PC-3 (cell line): ENCODE data around the gene NUP93. TPM values are rescaled to one million over a fixed set of nuclear protein-coding genes. Genes with fewer than 3 reads are reported as not detected.

Experiments used
- ATAC-seq: fragments of 200-7000 bp; cut with Tn5 transposase; 2 replicates; pipeline ENCODE4 v1.9.1; 2020; ENCODE audit warnings: mild to moderate bottlenecking, moderate library complexity
- BruUV-seq: library from RNA; stranded (reverse); fragments of 400-500 nt; replicated peaks from 2 replicates; lab custom pipeline; 2021; lab: Mats Ljungman, UMichigan
- CTCF ChIA-PET: fragments of 300-600 bp; sonication (Branson Sonifier 250); formaldehyde crosslinking; loops from one replicate; lab custom pipeline; 2022; ENCODE audit warnings: antibody characterized with exemption; lab: Charles Lee
- POLR2A ChIA-PET: fragments of 300-600 bp; sonication (Branson Sonifier 250); formaldehyde crosslinking; loops from one replicate; lab custom pipeline; 2022; ENCODE audit warnings: antibody characterized with exemption; ENCODE audit not compliant: unreplicated experiment; lab: Charles Lee
- DNase-seq: peaks from one replicate; pipeline ENCODE4 v3.0.0-alpha.2; 2015
- H2AFZ ChIP-seq: fragments of 300-600 bp; sonication (generic); 2 replicates; pipeline ENCODE4 v1.6.0; 2016; ENCODE audit warnings: antibody characterized with exemption, low read length
- H3F3A ChIP-seq: fragments of 300-600 bp; sonication (generic); one replicate; pipeline ENCODE4 v1.6.0; 2017; ENCODE audit warnings: antibody characterized with exemption, low read length, control low read depth, mild to moderate bottlenecking; ENCODE audit not compliant: unreplicated experiment
- H3K27ac ChIP-seq: fragments of 300-600 bp; sonication (generic); 2 replicates; pipeline ENCODE4 v1.5.1; 2016; ENCODE audit warnings: mild to moderate bottlenecking, low read length
- H3K27me3 ChIP-seq: fragments of 300-600 bp; sonication (generic); 2 replicates; pipeline ENCODE4 v1.6.1; 2016; ENCODE audit warnings: low read length, mixed read lengths
- H3K36me3 ChIP-seq: fragments of 300-600 bp; sonication (generic); 2 replicates; pipeline ENCODE4 v1.6.1; 2016; ENCODE audit warnings: low read depth, mixed run types, low read length, mixed read lengths
- H3K4me1 ChIP-seq: fragments of 300-600 bp; sonication (generic); 2 replicates; pipeline ENCODE4 v1.5.1; 2016; ENCODE audit warnings: low read length; ENCODE audit not compliant: insufficient read depth
- H3K4me2 ChIP-seq: fragments of 300-600 bp; sonication (generic); 2 replicates; pipeline ENCODE4 v1.6.0; 2016; ENCODE audit warnings: low read length
- H3K4me3 ChIP-seq: fragments of 300-600 bp; sonication (generic); 2 replicates; pipeline ENCODE4 v1.5.1; 2016; ENCODE audit warnings: mild to moderate bottlenecking, low read length, mixed read lengths
- H3K79me2 ChIP-seq: fragments of 300-600 bp; sonication (generic); 2 replicates; pipeline ENCODE4 v1.6.1; 2017; ENCODE audit warnings: low read length, mixed read lengths
- H3K9ac ChIP-seq: fragments of 300-600 bp; sonication (generic); 2 replicates; pipeline ENCODE4 v1.6.0; 2016; ENCODE audit warnings: mild to moderate bottlenecking, low read length
- H3K9me2 ChIP-seq: fragments of 300-600 bp; sonication (generic); replicated peaks from 2 replicates; pipeline ENCODE4 v1.6.1; 2016; ENCODE audit warnings: mixed run types, low read length, mixed read lengths
- H3K9me3 ChIP-seq: fragments of 300-600 bp; sonication (generic); 2 replicates; pipeline ENCODE4 v1.6.1; 2016; ENCODE audit warnings: low read length, mixed read lengths
- H4K20me1 ChIP-seq: fragments of 300-600 bp; sonication (generic); 2 replicates; pipeline ENCODE4 v1.6.1; 2016; ENCODE audit warnings: low read length, mixed read lengths
- EZH2 ChIP-seq: fragments of 300-600 bp; sonication (generic); IDR thresholded peaks from one replicate; pipeline ENCODE4 v1.6.1; 2017; ENCODE audit warnings: antibody characterized with exemption, mild to moderate bottlenecking, low read length; ENCODE audit not compliant: unreplicated experiment
- EZH2phosphoT487 ChIP-seq: fragments of 300-600 bp; sonication (generic); IDR thresholded peaks from 2 replicates; pipeline ENCODE4 v1.6.1; 2018; ENCODE audit warnings: mild to moderate bottlenecking, antibody characterized with exemption, low read length, borderline replicate concordance
- intact Hi-C: fragments of 100-400 bp; cut with micrococcal nuclease; formaldehyde crosslinking; loops from 2 replicates; pipeline ENCODE4 v1.9.0; 2023
- total RNA-seq: library from RNA; depleted of rRNA; stranded (reverse); fragments of >200 nt; gene quantifications from 2 replicates; pipeline ENCODE4 v1.2.3, GENCODE V29; 2014
- TF ChIP-seq, protein P1 (sequence below): fragments of 300-600 bp; sonication (generic); conservative IDR thresholded peaks from 2 replicates; pipeline ENCODE4 v1.5.1; 2017; ENCODE audit warnings: antibody characterized with exemption, low read depth, mild to moderate bottlenecking, low read length

NUP93 gene
- total RNA-seq, 1 experiment from 2014 or later, result 98.6 TPM

DNA sequence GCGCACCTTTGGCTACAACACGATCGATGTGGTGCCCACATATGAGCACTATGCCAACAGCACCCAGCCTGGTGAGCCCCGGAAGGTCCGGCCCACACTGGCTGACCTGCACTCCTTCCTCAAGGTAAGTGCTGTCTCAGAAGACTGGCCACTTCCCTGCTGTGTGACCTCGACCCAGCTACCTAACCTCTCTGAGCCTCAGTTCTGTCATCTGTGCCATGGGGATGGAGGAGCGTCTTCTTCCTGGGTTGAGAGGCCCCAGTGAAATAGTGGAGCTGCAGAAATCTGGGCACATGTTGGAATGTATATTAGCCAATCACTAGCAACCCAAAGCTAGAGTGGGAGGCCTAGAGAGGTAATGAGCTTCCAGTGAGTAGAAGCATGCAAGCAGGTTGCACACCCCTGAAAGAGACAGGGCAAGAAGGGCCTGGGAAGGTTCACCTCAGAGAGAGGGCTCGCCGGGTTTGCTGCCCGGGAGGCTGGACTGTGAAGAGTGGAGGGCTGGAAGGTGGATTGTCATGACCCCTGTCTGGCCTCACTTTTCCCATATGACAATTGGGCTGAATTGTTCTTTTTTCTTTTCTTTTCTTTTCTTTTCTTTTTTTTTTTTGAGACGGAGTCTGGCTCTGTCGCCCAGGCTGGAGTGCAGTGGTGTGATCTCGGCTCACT, 135.6 kb downstream of the NUP93 start:
- Histone ChIP-seq H3K4me3 (no peak overlapping the region), H3K9me3 (no peaks in the 10 kb centered on the region), H2AFZ (no peak overlapping the region), H4K20me1 (no peaks in the 10 kb centered on the region), H3K27me3 (no peaks in the 10 kb centered on the region), H3K79me2 (no peaks in the 10 kb centered on the region), H3K27ac (no peak overlapping the region), H3F3A (no peaks in the 10 kb centered on the region), H3K9ac (no peak overlapping the region), H3K4me2 (no peak overlapping the region), H3K9me2 (no peaks in the 10 kb centered on the region), H3K4me1 (no peaks in the 10 kb centered on the region), H3K36me3 (no peaks in the 10 kb centered on the region)
- ATAC-seq, result no peak
- no peak for DNase-seq
- intact Hi-C loops, result loop anchor here (5.0 kb wide), 1 partner anchor 82 kb away; no protein-coding TSS in a partner anchor
- ChIA-PET CTCF (no interaction called here), POLR2A (no interaction called here)
- TF ChIP-seq EZH2 (no peak), EZH2phosphoT487 (no peak)
- TF ChIP-seq, protein P1, sequence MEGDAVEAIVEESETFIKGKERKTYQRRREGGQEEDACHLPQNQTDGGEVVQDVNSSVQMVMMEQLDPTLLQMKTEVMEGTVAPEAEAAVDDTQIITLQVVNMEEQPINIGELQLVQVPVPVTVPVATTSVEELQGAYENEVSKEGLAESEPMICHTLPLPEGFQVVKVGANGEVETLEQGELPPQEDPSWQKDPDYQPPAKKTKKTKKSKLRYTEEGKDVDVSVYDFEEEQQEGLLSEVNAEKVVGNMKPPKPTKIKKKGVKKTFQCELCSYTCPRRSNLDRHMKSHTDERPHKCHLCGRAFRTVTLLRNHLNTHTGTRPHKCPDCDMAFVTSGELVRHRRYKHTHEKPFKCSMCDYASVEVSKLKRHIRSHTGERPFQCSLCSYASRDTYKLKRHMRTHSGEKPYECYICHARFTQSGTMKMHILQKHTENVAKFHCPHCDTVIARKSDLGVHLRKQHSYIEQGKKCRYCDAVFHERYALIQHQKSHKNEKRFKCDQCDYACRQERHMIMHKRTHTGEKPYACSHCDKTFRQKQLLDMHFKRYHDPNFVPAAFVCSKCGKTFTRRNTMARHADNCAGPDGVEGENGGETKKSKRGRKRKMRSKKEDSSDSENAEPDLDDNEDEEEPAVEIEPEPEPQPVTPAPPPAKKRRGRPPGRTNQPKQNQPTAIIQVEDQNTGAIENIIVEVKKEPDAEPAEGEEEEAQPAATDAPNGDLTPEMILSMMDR, result no peak
- no TSS peak for BruUV-seq

DNA sequence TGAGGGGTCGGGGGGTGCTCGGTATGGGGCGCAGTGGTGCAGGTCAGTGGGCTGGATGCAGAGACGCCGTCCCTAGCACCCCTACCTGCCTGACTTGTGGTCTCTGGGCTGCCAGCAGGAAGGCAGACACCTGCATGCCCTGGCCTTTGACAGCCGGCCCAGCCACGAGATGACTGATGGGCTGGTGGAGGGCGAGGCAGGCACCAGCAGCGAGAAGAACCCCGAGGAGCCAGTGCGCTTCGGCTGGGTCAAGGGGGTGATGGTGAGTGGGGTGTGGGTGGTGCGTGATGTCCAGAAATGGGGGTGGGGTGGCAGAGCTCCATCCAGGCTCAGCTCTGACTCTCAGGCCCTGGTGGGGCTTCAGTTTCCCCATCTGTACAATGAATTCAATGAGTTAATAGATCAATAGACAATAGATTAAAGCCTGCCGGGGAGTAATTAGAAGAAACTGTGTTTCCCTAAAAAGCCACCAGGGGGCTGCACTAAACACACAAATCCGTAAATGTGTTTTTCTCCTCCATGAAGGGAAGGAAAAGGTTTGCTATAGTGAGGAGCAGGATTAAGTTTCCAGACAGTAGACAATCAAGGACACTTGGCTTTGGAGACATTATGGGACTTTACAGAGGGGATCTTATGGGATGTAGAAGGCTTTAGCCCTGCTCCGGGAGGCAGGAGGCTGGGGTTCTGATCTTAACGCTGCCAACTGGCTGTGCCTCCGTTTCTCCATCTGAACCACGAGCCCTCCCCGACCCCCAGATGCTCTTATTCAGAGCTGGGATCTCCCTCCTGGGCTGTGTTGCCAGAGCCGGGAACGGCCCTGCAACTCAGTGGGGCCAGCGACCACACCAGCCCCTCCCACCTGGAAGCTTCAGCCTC, 137.3 kb downstream of the NUP93 start:
- peak; percentile 65 for DNase-seq
- H3K9ac ChIP-seq, result no peak overlapping the region
- CTCF ChIA-PET, result no interaction called here
- no peaks in the 10 kb centered on the region for H3K36me3 ChIP-seq
- peak overlapping the region; percentile 54; the same call in 1 of the 2 replicates for H3K4me2 ChIP-seq
- intact Hi-C loops, result loop anchor here (5.0 kb wide), 1 partner anchor 80 kb away; no protein-coding TSS in a partner anchor
- no TSS peak for BruUV-seq
- H2AFZ ChIP-seq, result peak overlapping the region; percentile 89
- no peaks in the 10 kb centered on the region for H3F3A ChIP-seq
- no peaks in the 10 kb centered on the region for H3K79me2 ChIP-seq
- POLR2A ChIA-PET, result no interaction called here
- no peaks in the 10 kb centered on the region for H3K4me1 ChIP-seq
- no peak overlapping the region for H3K4me3 ChIP-seq
- H3K9me2 ChIP-seq, result no peaks in the 10 kb centered on the region
- TF ChIP-seq EZH2 (no peak), EZH2phosphoT487 (no peak)
- TF ChIP-seq, protein P1, result peak; percentile 70
- no peaks in the 10 kb centered on the region for H4K20me1 ChIP-seq
- H3K9me3 ChIP-seq, result no peaks in the 10 kb centered on the region
- no peak overlapping the region for H3K27ac ChIP-seq
- no peaks in the 10 kb centered on the region for H3K27me3 ChIP-seq
- ATAC-seq, result peak; percentile 49
